A549 (cell line): ENCODE data around the gene SORL1. TPM values are rescaled to one million over a fixed set of nuclear protein-coding genes. Genes with fewer than 3 reads are reported as not detected.

ENCODE experiments used
- ATAC-seq, 2 experiments: fragments of 200-7000 bp in 1 of 2; fragments of >200 bp in 1 of 2; cut with Nextera tagmentation in 1 of 2; cut with Tn5 transposase in 1 of 2; 3 replicates each; pipeline versions ENCODE4 v1.8.0 to v1.9.1; 2018 to 2020; ENCODE audit warnings: mild to moderate bottlenecking in 1 of 2, moderate library complexity in 1 of 2
- CTCF ChIA-PET: fragments of 300-600 bp; sonication (Branson Sonifier 250); formaldehyde crosslinking; extraction: SDS; loops from one replicate; lab custom pipeline; 2021; ENCODE audit warnings: antibody characterized with exemption, inconsistent platforms; lab: Yijun Ruan, JAX
- POLR2A ChIA-PET: fragments of 350-600 bp; formaldehyde crosslinking; extraction: SDS; loops from one replicate; lab custom pipeline; 2021; ENCODE audit warnings: antibody characterized with exemption, inconsistent platforms; lab: Yijun Ruan, JAX
- DNase-seq, 2 experiments: peaks; one replicate each; pipeline versions ENCODE4 v3.0.0 to v3.0.0-alpha.2; 2011 to 2016; ENCODE audit warnings: low read depth in 1 of 2, low spot score in 1 of 2
- FAIRE-seq: peaks from 2 replicates; lab custom pipeline; 2011; peaks lifted over from hg19 to GRCh38; lab: Jason Lieb, UNC
- H3K27ac ChIP-seq, 2 experiments: fragments of >200 bp; sonication (Bioruptor Twin); formaldehyde crosslinking; 3 replicates each; pipeline ENCODE4 v1.5.1; 2016 to 2017
- H3K4me1 ChIP-seq: fragments of >200 bp; sonication (Bioruptor Twin); formaldehyde crosslinking; 3 replicates; pipeline ENCODE4 v1.6.1; 2016
- H3K4me2 ChIP-seq: fragments of >200 bp; sonication (Bioruptor Twin); formaldehyde crosslinking; 3 replicates; pipeline ENCODE4 v1.6.1; 2016
- H3K4me3 ChIP-seq: fragments of >200 bp; sonication (Bioruptor Twin); formaldehyde crosslinking; 3 replicates; pipeline ENCODE4 v1.5.1; 2016
- H3K9me3 ChIP-seq: fragments of >200 bp; sonication (Bioruptor Twin); formaldehyde crosslinking; 3 replicates; pipeline ENCODE4 v1.6.1; 2016
- ATOH8 ChIP-seq: fragments of 250-450 bp; sonication (Bioruptor Pico); IDR thresholded peaks from 2 replicates; pipeline ENCODE4 v1.5.0; 2020; ENCODE audit warnings: low read depth, mild to moderate bottlenecking, moderate library complexity
- BCL3 ChIP-seq: fragments of >200 bp; sonication (Bioruptor Twin); formaldehyde crosslinking; IDR thresholded peaks from 3 replicates; pipeline ENCODE4 v1.6.1; 2016
- CBX2 ChIP-seq: fragments of 200-600 bp; sonication (generic); IDR thresholded peaks from 2 replicates; pipeline ENCODE4 v1.6.1; 2016; ENCODE audit warnings: low read depth, mild to moderate bottlenecking, borderline replicate concordance
- CBX8 ChIP-seq: fragments of 200-600 bp; sonication (generic); IDR thresholded peaks from 2 replicates; pipeline ENCODE4 v1.6.1; 2016
- CHD4 ChIP-seq: fragments of 200-600 bp; sonication (generic); IDR thresholded peaks from 2 replicates; pipeline ENCODE4 v1.6.1; 2016; ENCODE audit warnings: antibody characterized with exemption, mild to moderate bottlenecking, borderline replicate concordance
- EHF ChIP-seq: fragments of 250-450 bp; sonication (Bioruptor Pico); IDR thresholded peaks from 2 replicates; pipeline ENCODE4 v1.5.0; 2020; ENCODE audit warnings: mild to moderate bottlenecking
- ELK1 ChIP-seq: fragments of 150-350 bp; IDR thresholded peaks from 2 replicates; pipeline ENCODE4 v1.6.1; 2014; ENCODE audit warnings: low read depth, mild to moderate bottlenecking, low read length
- FOSB ChIP-seq: fragments of 250-450 bp; sonication (Bioruptor Pico); IDR thresholded peaks from 2 replicates; pipeline ENCODE4 v1.5.0; 2020; ENCODE audit warnings: mild to moderate bottlenecking, moderate library complexity
- FOSL2 ChIP-seq, 2 experiments: fragments of 450-650 bp in 1 of 2; fragments of >200 bp in 1 of 2; sonication (Bioruptor Twin) in 1 of 2; formaldehyde crosslinking; IDR thresholded peaks; 2 replicates each; pipeline versions ENCODE4 v1.5.0 to v1.6.1; 2016 to 2020; ENCODE audit warnings: mild to moderate bottlenecking in 1 of 2, moderate library complexity in 1 of 2
- FOXS1 ChIP-seq: fragments of 250-450 bp; sonication (Bioruptor Pico); IDR thresholded peaks from 2 replicates; pipeline ENCODE4 v1.5.0; 2020; ENCODE audit warnings: mild to moderate bottlenecking, moderate library complexity
- HOXA7 ChIP-seq: fragments of 250-450 bp; sonication (Bioruptor Pico); IDR thresholded peaks from 2 replicates; pipeline ENCODE4 v1.5.0; 2020; ENCODE audit warnings: mild to moderate bottlenecking, moderate library complexity
- HOXB13 ChIP-seq: fragments of 250-450 bp; sonication (Bioruptor Pico); IDR thresholded peaks from 2 replicates; pipeline ENCODE4 v1.5.0; 2020; ENCODE audit warnings: low read depth, mild to moderate bottlenecking, moderate library complexity
- JUN ChIP-seq, 2 experiments: fragments of >200 bp; sonication (Bioruptor Twin); formaldehyde crosslinking; IDR thresholded peaks; 2 replicates in 1 of 2; 3 replicates in 1 of 2; pipeline ENCODE4 v1.6.1; 2016 to 2017
- JUNB ChIP-seq: fragments of >200 bp; sonication (Bioruptor Twin); formaldehyde crosslinking; IDR thresholded peaks from 2 replicates; pipeline ENCODE4 v1.6.1; 2016
- KDM1A ChIP-seq: fragments of 200-600 bp; sonication (generic); IDR thresholded peaks from 2 replicates; pipeline ENCODE4 v1.6.1; 2016; ENCODE audit warnings: low read depth, mild to moderate bottlenecking
- KDM5A ChIP-seq: fragments of 200-600 bp; sonication (generic); IDR thresholded peaks from 2 replicates; pipeline ENCODE4 v1.6.1; 2016; ENCODE audit warnings: antibody characterized with exemption, mild to moderate bottlenecking
- MYC ChIP-seq: IDR thresholded peaks from 2 replicates; pipeline ENCODE4 v1.6.1; 2012; ENCODE audit warnings: mild to moderate bottlenecking, inconsistent platforms, low read length, improper control_type of control experiment, borderline replicate concordance
- NFE2L2 ChIP-seq: fragments of 150-350 bp; conservative IDR thresholded peaks from 2 replicates; pipeline ENCODE4 v1.6.1; 2014; ENCODE audit warnings: low read length
- PBX3 ChIP-seq: IDR thresholded peaks from 2 replicates; pipeline ENCODE4 v1.6.1; 2012
- POLR2A ChIP-seq: IDR thresholded peaks from 2 replicates; pipeline ENCODE4 v1.6.1; 2012; ENCODE audit warnings: mild to moderate bottlenecking, low read length
- POLR2AphosphoS2 ChIP-seq: conservative IDR thresholded peaks from 2 replicates; pipeline ENCODE4 v1.6.1; 2012; ENCODE audit warnings: low read length, improper control_type of control experiment, inconsistent platforms
- RAD21 ChIP-seq, 2 experiments: fragments of >200 bp in 1 of 2; sonication (Bioruptor Twin) in 1 of 2; formaldehyde crosslinking in 1 of 2; IDR thresholded peaks in 1 of 2; conservative IDR thresholded peaks in 1 of 2; 2 replicates in 1 of 2; 3 replicates in 1 of 2; pipeline ENCODE4 v1.6.1; 2012 to 2018; ENCODE audit warnings: inconsistent platforms in 1 of 2
- RARB ChIP-seq: fragments of 250-450 bp; sonication (Bioruptor Pico); IDR thresholded peaks from 2 replicates; pipeline ENCODE4 v1.8.0; 2021; ENCODE audit warnings: mild to moderate bottlenecking, moderate library complexity
- RCOR1 ChIP-seq: fragments of 150-350 bp; IDR thresholded peaks from 2 replicates; pipeline ENCODE4 v1.6.1; 2014; ENCODE audit warnings: antibody characterized with exemption, low read length, low read depth
- SREBF2 ChIP-seq: fragments of 450-650 bp; IDR thresholded peaks from 2 replicates; pipeline ENCODE4 v1.6.1; 2014; ENCODE audit warnings: mild to moderate bottlenecking, moderate library complexity
- TFCP2L1 ChIP-seq: fragments of 250-450 bp; sonication (Bioruptor Pico); IDR thresholded peaks from 2 replicates; pipeline ENCODE4 v1.5.0; 2021; ENCODE audit warnings: mild to moderate bottlenecking
- ZC3H11A ChIP-seq: fragments of 450-650 bp; IDR thresholded peaks from 2 replicates; pipeline ENCODE4 v1.6.1; 2014; ENCODE audit warnings: antibody characterized with exemption, mild to moderate bottlenecking
- ZFP36 ChIP-seq: fragments of 450-650 bp; IDR thresholded peaks from 2 replicates; pipeline ENCODE4 v1.6.1; 2014; ENCODE audit warnings: borderline replicate concordance; ENCODE audit not compliant: partially characterized antibody
- ZNF302 ChIP-seq: fragments of 250-450 bp; sonication (Bioruptor Pico); IDR thresholded peaks from 2 replicates; pipeline ENCODE4 v1.9.0; 2021; ENCODE audit warnings: inconsistent platforms, mild to moderate bottlenecking, moderate library complexity
- WGBS: methylation state at CpG from one replicate; pipeline ENCODE4 v1.1.6; 2017; ENCODE audit errors: missing lambda C conversion rate; 5-methylcytosine and 5-hydroxymethylcytosine counted together
- polyA plus RNA-seq, 4 experiments: library from polyadenylated mRNA; depleted of rRNA in 3 of 4; stranded (reverse); fragments of >200 nt; fragmentation: RNase III in 1 of 4; extraction: RNeasy Plus Mini Kit Qiagen cat#74134 plus additional on column Dnase treatment in 1 of 4; gene quantifications; 2 replicates in 3 of 4; 3 replicates in 1 of 4; pipeline ENCODE4 v1.2.3, GENCODE V29; 2011 to 2017

Gene SORL1
- polyA plus RNA-seq, 2 of the 4 experiments (the other 2 are of a cell fraction), result 0.45 to 3.8 TPM

- TF ChIP-seq PBX3, result no peak
- TF ChIP-seq HOXA7 (CRISPR knock-in tag), result no peak
Measured at GRCh38 chr11:121449123-121449522, 3.0 kb upstream of the SORL1 start (continued).

- WGBS, result 77% methylated on average over 2 of the region's 2 CpGs
- H3K4me3 ChIP-seq, result no peak overlapping the region
- no peak for DNase-seq
- CTCF ChIA-PET, result interaction anchor here (0.8 to 5.3 kb wide), 2 partner anchors 11 to 142 kb away, joined by 3 to 29 read pairs; no protein-coding TSS in a partner anchor
- POLR2A ChIA-PET, result no interaction called here
- H3K4me1 ChIP-seq, result no peaks in the 10 kb centered on the region
- no peak for ATAC-seq
- H3K9me3 ChIP-seq, result no peaks in the 10 kb centered on the region
- H3K4me2 ChIP-seq, result no peak overlapping the region
- TF ChIP-seq KDM1A (no peak), TFCP2L1 (CRISPR knock-in tag) (no peak), MYC (no peak), ZNF302 (CRISPR knock-in tag) (no peak), CHD4 (no peak), ZC3H11A (no peak), FOXS1 (CRISPR knock-in tag) (no peak), POLR2AphosphoS2 (no peak), FOSL2 (IDR thresholded peaks at IDR 0.05) (no peak), FOSL2 (CRISPR knock-in tag; IDR thresholded peaks at IDR 0.05) (no peak), RCOR1 (no peak), ZFP36 (no peak), ELK1 (no peak), RARB (CRISPR knock-in tag) (no peak), JUNB (no peak), HOXB13 (CRISPR knock-in tag) (no peak)
- TF ChIP-seq, all 56 proteins: peak for 0
- H3K27ac ChIP-seq, result no peak overlapping the region
- no peak for FAIRE-seq
Measured at GRCh38 chr11:121449626-121450025, 2.5 kb upstream of the SORL1 start.

GRCh38 chr11:121450401-121450800, 1.7 kb upstream of the SORL1 start:
- CTCF ChIA-PET, result interaction anchor here (0.8 to 5.3 kb wide), 4 partner anchors 8 to 141 kb away, joined by 3 to 29 read pairs (median 10); no protein-coding TSS in a partner anchor
- Histone ChIP-seq H3K4me3 (no peak overlapping the region), H3K9me3 (no peaks in the 10 kb centered on the region), H3K4me2 (no peak overlapping the region), H3K27ac (no peak overlapping the region), H3K4me1 (no peaks in the 10 kb centered on the region)
- POLR2A ChIA-PET, result no interaction called here
- WGBS, result 79% methylated on average over 1 of the region's 1 CpG
- no peak for DNase-seq
- no peak for TF ChIP-seq CBX2
- TF ChIP-seq CBX8, result no peak
- no peak for TF ChIP-seq FOSB (CRISPR knock-in tag)
- TF ChIP-seq POLR2A, result no peak
- TF ChIP-seq ATOH8 (CRISPR knock-in tag), result no peak
- no peak for TF ChIP-seq TFCP2L1 (CRISPR knock-in tag)
- TF ChIP-seq RAD21 (conservative IDR thresholded peaks at IDR 0.05 in 1 of 2, IDR thresholded peaks at IDR 0.05 in 1 of 2), result no peak
- TF ChIP-seq JUN (IDR thresholded peaks at IDR 0.05), result no peak
- no peak for TF ChIP-seq NFE2L2
- TF ChIP-seq EHF (CRISPR knock-in tag), result no peak
- TF ChIP-seq MYC, result no peak
- no peak for TF ChIP-seq BCL3
- no peak for TF ChIP-seq HOXB13 (CRISPR knock-in tag)
- no peak for TF ChIP-seq KDM5A
- TF ChIP-seq KDM1A, result no peak
- no peak for TF ChIP-seq SREBF2
- ATAC-seq, result no peak
- FAIRE-seq, result no peak
